Tibial nerve (tissue), 4 donors: Measurements from ENCODE around the gene RAET1L. TPM values are rescaled to one million over a fixed set of nuclear protein-coding genes. Genes with fewer than 3 reads are reported as not detected.

Source experiments
- DNase-seq, 2 donors: peaks; one replicate each; pipeline ENCODE4 v3.0.0-alpha.2; 2019; ENCODE audit warnings: low spot score in 2 of 2
- H3K27ac ChIP-seq, 4 donors: fragments of 200-600 bp; sonication (generic) in 3 of 4; one replicate each; pipeline ENCODE4 v1.5.1; 2017 to 2019; ENCODE audit warnings: mild to moderate bottlenecking in 1 of 4
- H3K27me3 ChIP-seq, 2 donors: fragments of 200-600 bp; sonication (generic) in 1 of 2; one replicate each; pipeline versions ENCODE4 v1.5.1 to v1.6.0; 2017 to 2019
- H3K36me3 ChIP-seq, 3 donors: fragments of 200-600 bp; sonication (generic); one replicate each; pipeline ENCODE4 v1.5.1; 2018 to 2019
- H3K4me1 ChIP-seq, 4 donors: fragments of 200-600 bp; sonication (generic) in 3 of 4; one replicate each; pipeline ENCODE4 v1.5.1; 2017 to 2019
- H3K4me3 ChIP-seq, 4 donors: fragments of 200-600 bp; sonication (generic) in 3 of 4; one replicate each; pipeline ENCODE4 v1.5.1; 2017 to 2019; ENCODE audit warnings: mild to moderate bottlenecking in 1 of 4, moderate library complexity in 1 of 4
- H3K9me3 ChIP-seq, 4 donors: fragments of 200-600 bp; sonication (generic) in 3 of 4; one replicate each; pipeline ENCODE4 v1.5.1; 2017 to 2019
- CTCF ChIP-seq, 5 experiments: fragments of 200-600 bp in 3 of 5; fragments of 450-650 bp in 2 of 5; sonication (generic) in 3 of 5; IDR thresholded peaks; one replicate each; pipeline ENCODE4 v1.5.1; 2016 to 2019; ENCODE audit warnings: antibody characterized with exemption in 5 of 5, mild to moderate bottlenecking in 3 of 5, moderate library complexity in 2 of 5
- EP300 ChIP-seq, 2 donors: sonication (generic); formaldehyde crosslinking; IDR thresholded peaks; one replicate each; pipeline ENCODE4 v1.6.1; 2017; ENCODE audit warnings: antibody characterized with exemption in 2 of 2, mild to moderate bottlenecking in 1 of 2
- POLR2A ChIP-seq, 2 donors: fragments of 450-650 bp; IDR thresholded peaks; one replicate each; pipeline ENCODE4 v1.6.1; 2017; ENCODE audit warnings: antibody characterized with exemption in 2 of 2, mild to moderate bottlenecking in 2 of 2, moderate library complexity in 2 of 2
- WGBS, 2 donors: methylation state at CpG; one replicate each; pipeline ENCODE4 v1.1.5; 2018; 5-methylcytosine and 5-hydroxymethylcytosine counted together
- total RNA-seq, 4 donors: library from RNA; depleted of rRNA; stranded (reverse); fragments of >200 nt; gene quantifications; one replicate each; pipeline ENCODE4 v1.1.0, GENCODE V29; 2016

Gene RAET1L
- total RNA-seq, 4 donors from 2014 or later, result not detected

GRCh38 chr6:149984773-149985172 is 40.6 kb downstream of the RAET1L start:
- no peak for DNase-seq
- peaks cover 0 to 93% of the 10 kb centered on the region in 2 donors for H3K27me3 ChIP-seq
- WGBS, 2 donors, result 49 to 72% methylated on average over 5 of the region's 5 CpGs

GRCh38 chr6:149983145-149983544 is 42.2 kb downstream of the RAET1L start:
- Histone ChIP-seq H3K4me1 (no peaks in the 10 kb centered on the region), H3K36me3 (no peaks in the 10 kb centered on the region), H3K27ac (no peak overlapping the region), H3K9me3 (peaks cover 0 to 17% (median 0%) of the 10 kb centered on the region in 4 donors), H3K27me3 (peaks cover 0 to 82% of the 10 kb centered on the region in 2 donors), H3K4me3 (no peak overlapping the region)
- TF ChIP-seq POLR2A (IDR thresholded peaks at IDR 0.05) (no peak), CTCF (IDR thresholded peaks at IDR 0.05) (no peak), EP300 (IDR thresholded peaks at IDR 0.05) (no peak)
- 22 to 24% methylated on average over 9 of the region's 9 CpGs for WGBS, 2 donors
- DNase-seq, result no peak

More at GRCh38 chr6:149984773-149985172, 40.6 kb downstream of the RAET1L start:
- no peak overlapping the region for H3K4me3 ChIP-seq
- peaks cover 0 to 5% (median 1%) of the 10 kb centered on the region in 4 donors for H3K4me1 ChIP-seq
- no peak overlapping the region for H3K27ac ChIP-seq
- no peaks in the 10 kb centered on the region for H3K36me3 ChIP-seq
- peaks cover 0 to 31% (median 1%) of the 10 kb centered on the region in 4 donors for H3K9me3 ChIP-seq
- TF ChIP-seq EP300 (IDR thresholded peaks at IDR 0.05) (no peak), POLR2A (IDR thresholded peaks at IDR 0.05) (no peak), CTCF (IDR thresholded peaks at IDR 0.05) (no peak)

GRCh38 chr6:149979293-149979692 is 46.0 kb downstream of the RAET1L start:
- Histone ChIP-seq H3K9me3 (peaks cover 0 to 5% (median 0%) of the 10 kb centered on the region in 4 donors), H3K27me3 (peaks cover 0 to 67% of the 10 kb centered on the region in 2 donors), H3K36me3 (no peaks in the 10 kb centered on the region), H3K4me1 (no peaks in the 10 kb centered on the region), H3K27ac (no peak overlapping the region), H3K4me3 (no peak overlapping the region)
- DNase-seq, result no peak
- WGBS, 2 donors, result 74 to 82% methylated on average over 6 of the region's 6 CpGs
- TF ChIP-seq EP300 (IDR thresholded peaks at IDR 0.05) (no peak), POLR2A (IDR thresholded peaks at IDR 0.05) (no peak), CTCF (IDR thresholded peaks at IDR 0.05) (no peak)

- no peak for DNase-seq
- TF ChIP-seq EP300 (IDR thresholded peaks at IDR 0.05), result no peak
- TF ChIP-seq POLR2A (IDR thresholded peaks at IDR 0.05), result no peak
- TF ChIP-seq CTCF (IDR thresholded peaks at IDR 0.05), result no peak
- peaks cover 0 to 5% (median 0%) of the 10 kb centered on the region in 4 donors for H3K9me3 ChIP-seq
- H3K27ac ChIP-seq, result no peak overlapping the region
- H3K36me3 ChIP-seq, result no peaks in the 10 kb centered on the region
- H3K27me3 ChIP-seq, result peaks cover 0 to 72% of the 10 kb centered on the region in 2 donors
- no peaks in the 10 kb centered on the region for H3K4me1 ChIP-seq
- no peak overlapping the region for H3K4me3 ChIP-seq
Observed at GRCh38 chr6:149978610-149979009, 46.7 kb downstream of the RAET1L start.

GRCh38 chr6:149977221-149977620 is 48.1 kb downstream of the RAET1L start:
- DNase-seq, result no peak
- no peak overlapping the region for H3K27ac ChIP-seq
- no peak overlapping the region for H3K4me3 ChIP-seq
- WGBS, 2 donors, result 59 to 66% methylated on average over 4 of the region's 4 CpGs
- H3K9me3 ChIP-seq, result peaks cover 0 to 5% (median 0%) of the 10 kb centered on the region in 4 donors
- TF ChIP-seq EP300 (IDR thresholded peaks at IDR 0.05) (no peak), CTCF (IDR thresholded peaks at IDR 0.05) (no peak), POLR2A (IDR thresholded peaks at IDR 0.05) (no peak)
- no peaks in the 10 kb centered on the region for H3K36me3 ChIP-seq
- no peaks in the 10 kb centered on the region for H3K4me1 ChIP-seq
- H3K27me3 ChIP-seq, result peaks cover 0 to 71% of the 10 kb centered on the region in 2 donors
